HT-29 (cell line): ENCODE data around the gene ADCY6. TPM values are rescaled to one million over a fixed set of nuclear protein-coding genes. Genes with fewer than 3 reads are reported as not detected.

ENCODE experiments used
- DNase-seq: peaks from one replicate; pipeline ENCODE4 v3.0.0-alpha.2; 2015; ENCODE audit warnings: low spot score
- total RNA-seq: library from RNA; depleted of rRNA; stranded (reverse); fragments of >200 nt; shearing (Covaris generic); gene quantifications from 2 replicates; pipeline ENCODE4 v1.2.3, GENCODE V29; 2014

Gene ADCY6
- total RNA-seq, 1 experiment from 2014 or later, result 47.4 TPM

GRCh38 chr12:48783432-48783831, 5.5 kb downstream of the ADCY6 start:
- no peak for DNase-seq

DNA sequence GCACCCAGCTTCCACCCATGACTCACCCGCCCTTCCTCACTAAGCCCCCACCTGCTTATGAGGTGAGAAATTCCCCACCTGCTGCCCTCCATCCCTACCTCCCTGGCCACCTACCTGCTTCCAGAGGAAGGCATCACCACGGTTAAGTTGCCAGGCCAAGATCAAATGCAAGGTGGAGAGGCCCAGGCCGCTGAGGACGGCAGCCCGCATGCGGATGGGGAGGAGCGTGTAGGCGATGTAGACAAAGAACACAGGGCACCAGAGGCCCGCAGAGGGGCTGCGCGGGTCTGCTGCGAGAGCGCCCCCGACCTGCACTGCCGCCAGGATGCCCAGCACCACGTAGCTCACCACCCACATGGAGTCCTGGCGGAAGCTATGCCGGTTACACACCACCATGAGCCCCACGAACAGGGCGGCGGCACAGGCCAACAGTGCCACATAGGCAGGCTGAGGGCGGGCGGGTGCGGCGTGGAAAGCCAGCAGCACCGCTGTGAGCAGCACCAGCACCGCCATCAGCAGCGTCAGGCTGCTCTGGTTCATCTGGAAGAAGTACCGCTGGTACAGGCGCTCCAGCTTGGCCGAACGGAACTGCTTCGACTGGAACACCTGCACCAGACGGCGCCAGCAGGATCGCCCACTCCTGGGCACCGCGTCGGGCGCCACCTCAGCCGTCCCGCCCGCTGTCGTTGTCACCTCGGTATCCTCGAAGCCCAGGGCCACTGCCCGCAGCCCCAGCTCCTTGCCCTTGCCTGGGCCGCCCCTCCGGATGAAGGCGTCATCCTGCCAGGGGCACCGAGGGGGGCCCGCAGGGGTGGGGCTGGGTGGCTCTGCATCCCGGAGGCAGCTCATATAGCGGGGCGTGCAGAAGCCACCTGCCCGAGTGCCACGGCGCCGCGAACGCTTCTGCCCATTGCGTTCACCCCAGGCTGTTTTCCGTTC, 6.2 kb downstream of the ADCY6 start:
- DNase-seq, result no peak

DNA sequence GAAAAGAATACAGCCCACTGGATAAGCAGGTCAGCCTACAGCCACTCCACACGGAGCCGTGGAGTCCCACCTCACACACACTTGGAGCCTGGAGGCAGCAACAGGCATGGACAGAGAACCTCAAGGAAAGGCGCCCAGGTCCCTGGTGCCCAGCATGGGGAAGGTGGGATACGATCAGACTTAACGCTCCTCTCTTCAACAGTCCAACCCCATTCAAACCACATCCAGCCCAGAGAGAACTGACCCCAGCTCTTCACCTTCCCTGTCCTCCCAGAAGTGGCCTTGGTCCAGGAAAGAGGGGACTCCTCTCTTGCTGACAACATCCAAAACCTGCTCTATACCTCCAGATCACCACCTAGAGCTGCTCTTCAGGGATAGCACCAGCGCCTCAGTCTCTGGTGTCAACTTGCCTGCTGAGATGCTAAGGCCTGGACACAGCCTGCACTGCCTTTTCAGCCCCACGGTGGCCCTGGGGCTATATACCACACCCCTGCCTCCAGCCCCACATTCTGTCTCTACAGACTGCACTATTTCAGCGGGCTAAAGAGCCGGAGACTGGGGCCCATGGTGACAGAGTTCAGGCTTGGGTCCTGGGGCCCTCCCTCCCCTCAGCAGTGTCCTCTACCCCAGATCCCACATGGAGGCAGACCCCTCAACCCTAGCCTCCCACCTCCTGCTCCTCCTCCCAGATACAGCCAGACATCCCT, 7.0 kb downstream of the ADCY6 start:
- DNase-seq, result no peak

DNA sequence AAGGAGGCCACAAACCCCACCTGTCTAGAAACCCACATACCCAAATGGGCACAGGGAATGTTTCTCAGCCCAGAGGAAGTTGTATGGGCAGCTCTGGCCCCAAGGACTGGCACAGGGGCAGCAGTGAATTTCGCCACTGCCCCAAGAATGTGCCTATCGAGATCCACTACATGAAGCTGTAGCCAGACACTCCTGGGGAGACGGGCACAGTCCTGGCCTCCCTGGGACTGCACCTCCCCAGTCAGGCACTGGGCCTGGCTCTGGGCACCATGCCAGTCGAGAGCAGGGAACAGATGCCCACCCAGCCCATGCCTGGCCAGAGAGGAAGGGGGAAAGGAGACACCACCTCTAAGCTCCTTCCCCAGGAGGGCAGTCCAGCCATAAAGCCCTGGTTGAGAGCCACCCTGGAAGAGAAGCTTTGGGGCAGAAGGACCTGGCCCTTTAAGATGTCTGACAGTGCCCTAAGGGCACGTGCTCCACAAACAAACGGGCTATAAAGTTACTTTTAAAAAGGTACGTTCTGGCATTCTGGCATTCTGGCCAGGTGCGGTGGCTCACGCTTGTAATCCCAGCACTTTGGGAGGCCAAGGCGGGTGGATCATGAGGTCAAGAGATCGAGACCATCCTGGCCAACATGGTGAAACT, 8.4 kb downstream of the ADCY6 start:
- DNase-seq, result no peak

DNA sequence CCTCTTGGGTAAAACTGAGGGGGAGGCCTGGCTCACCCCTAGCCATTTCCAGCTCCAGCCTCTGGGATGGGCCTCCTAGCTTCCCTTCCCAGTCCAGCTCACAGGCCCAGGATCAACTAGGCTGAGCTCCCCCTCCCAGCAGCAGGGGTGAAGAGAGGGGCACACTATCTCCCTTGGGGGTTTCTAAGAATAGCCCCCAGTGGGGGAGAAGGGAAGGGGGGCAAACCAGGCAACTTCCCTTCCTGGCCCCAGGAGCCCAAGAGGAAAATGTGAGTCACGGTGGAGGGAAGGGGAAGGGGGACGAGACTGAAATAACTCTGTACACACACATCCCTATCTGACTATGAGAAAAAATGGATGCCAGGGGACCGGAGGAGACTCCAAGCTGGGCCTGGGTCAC, 9.0 kb downstream of the ADCY6 start:
- no peak for DNase-seq

DNA sequence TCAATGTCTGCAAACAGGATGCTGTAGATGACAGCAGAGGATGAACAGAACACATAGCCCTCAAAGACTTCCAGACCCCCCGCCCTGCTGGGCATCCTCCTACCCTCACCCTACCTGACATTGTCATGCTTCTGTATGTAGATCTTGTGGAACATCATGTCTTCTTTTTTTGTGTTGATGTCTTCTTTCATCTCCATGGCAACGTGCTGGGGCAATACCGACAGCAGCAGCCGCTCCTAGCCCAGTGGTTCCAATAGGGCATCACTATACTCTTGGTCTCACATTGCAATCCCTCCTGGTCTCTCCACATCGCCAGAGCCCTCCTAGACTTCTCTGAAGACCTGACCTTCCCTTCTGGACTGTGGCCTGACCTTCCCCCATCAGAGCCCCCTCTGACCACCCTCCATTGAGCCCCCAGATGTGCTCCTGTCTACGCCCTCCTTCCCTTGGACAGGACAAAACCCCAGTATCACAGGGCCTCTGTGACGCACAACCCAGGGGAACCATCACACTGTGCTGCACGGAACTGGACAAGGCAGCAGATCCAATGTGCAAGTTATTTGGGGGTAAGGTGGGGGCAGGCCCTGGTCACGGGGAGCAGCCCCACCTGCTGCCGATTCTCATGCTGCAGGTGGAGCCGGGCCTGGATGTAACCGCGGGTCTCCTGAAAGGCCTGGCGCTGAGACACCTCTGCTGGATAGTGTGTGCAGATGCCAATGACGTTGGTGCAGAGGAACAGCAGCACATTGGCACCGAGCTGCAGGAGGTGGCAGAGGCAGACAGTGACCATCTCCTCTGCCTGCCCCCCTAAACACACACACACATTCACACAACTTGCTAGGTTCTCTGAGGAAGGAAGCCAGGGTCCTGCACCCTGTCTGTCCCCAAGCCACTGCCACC, 11.1 kb downstream of the ADCY6 start:
- no peak for DNase-seq

DNA sequence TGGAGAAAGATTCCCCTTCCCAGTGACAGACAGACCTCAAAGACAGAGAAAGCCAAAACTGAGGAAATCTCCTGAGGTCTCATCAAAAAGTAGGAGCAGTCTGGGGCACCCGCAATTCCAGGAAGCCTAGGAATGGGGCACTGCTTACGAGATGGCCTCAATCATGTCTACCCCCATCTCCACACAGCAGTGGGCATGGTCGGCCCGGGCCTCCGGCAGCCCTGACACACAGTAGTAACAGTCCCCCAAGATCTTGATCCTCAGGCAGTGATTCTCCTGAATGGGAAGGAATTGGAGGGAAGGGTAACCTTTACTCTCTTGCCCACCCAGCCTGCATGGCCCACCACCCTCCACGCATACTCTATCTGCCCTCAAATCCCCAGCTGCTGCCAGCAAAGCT, 11.9 kb downstream of the ADCY6 start:
- no peak for DNase-seq

DNA sequence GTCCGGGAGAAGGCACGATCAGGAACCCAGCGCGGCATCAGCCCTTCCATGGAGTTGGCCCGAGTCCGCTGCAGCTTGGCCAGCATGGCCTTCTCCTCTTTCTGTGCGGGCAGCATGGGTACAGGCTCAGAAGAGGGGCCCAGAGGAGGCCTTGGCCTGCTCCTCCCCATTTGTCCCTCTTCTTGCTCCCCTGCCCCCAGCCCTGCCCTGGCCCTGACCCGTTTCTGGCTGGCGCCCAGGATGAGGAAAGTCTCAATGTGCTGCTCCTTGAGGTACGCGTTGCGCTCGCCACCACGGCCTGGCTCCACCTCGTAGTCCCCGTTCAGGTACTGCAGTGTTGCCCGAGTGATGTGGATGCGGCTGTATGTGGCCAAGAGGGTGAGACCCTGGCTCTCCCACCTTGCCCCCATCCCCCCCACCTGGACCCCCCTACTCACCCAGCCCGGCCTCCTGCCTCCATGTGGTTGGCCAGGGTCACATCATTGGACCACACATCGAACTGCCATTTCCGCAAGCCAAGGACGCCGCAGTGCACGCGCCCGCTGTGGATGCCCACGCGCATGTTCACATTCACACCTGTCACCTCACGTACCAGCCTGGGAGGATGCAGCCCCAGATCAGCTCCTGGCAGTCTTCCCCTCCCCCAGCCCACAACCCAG, 12.8 kb downstream of the ADCY6 start:
- no peak for DNase-seq

GRCh38 chr12:48775299-48775698, 13.6 kb downstream of the ADCY6 start:
- DNase-seq, result no peak

DNA sequence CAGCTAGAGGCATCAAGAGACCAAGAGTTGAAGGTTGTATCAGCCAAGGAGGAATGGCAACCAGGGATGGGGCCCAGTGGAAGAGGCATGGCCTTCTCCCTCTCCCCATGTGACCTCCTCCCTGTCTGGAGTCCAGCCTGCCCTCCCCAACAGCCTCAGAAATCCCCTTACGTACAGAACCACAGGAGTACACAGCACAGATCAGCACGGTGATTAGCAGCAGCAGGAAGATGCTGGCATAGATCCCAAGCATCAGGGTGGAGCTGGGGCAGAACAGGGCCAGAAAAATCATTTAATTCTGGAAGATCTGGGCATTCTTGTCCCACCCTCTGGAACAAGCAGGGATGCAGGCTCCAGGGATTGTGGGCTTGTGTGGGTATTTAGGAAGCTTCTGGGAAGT, 14.4 kb downstream of the ADCY6 start:
- no peak for DNase-seq

DNA sequence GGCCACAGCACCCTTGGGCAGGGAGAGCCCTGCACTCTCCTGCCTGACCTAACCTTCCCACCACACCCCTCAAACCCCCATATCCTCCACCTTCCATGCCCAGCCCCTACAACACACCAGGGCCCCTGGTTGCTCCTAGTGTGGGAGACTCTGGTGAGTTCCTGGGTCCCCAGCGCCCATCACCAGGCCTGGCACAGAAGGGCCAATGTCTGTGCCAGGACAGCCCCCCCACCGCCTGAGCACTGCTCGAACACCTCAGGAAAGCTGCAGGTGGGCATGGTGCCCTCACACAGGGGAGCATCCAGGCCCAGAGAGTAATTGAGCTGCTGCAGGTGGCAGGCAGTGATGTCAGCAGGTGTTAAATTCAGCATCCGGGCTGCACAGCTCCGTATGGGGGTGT, 15.2 kb downstream of the ADCY6 start:
- no peak for DNase-seq

- DNase-seq, result no peak
These were observed 17.2 kb downstream of the ADCY6 start for GRCh38 chr12:48771588-48772112.

GRCh38 chr12:48770756-48771155, 18.1 kb downstream of the ADCY6 start:
- DNase-seq, result no peak

DNA sequence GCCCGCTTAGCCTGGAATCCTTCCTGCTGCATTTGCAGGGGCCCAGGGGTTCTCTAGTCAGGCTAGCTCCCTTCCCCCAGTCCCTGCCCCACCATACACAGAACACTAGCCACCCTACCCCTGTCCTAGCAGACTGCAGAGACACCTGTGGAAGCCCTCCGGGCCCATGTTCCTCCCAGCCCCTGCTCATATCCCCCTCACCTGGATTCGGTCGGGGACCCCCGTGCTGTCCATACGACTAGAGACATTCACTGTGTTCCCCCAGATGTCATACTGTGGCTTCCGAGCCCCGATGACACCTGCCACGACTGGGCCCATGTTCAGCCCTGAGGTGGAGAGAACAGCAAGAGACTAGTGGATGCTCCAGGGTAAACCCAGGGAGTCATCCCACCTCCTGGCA, 20.2 kb downstream of the ADCY6 start:
- DNase-seq, result no peak

- DNase-seq, result no peak
These were observed 20.7 kb downstream of the ADCY6 start for GRCh38 chr12:48768147-48768546.

GRCh38 chr12:48767521-48767920, 21.4 kb downstream of the ADCY6 start:
- DNase-seq, result no peak

- no peak for DNase-seq
These were observed 21.8 kb downstream of the ADCY6 start for GRCh38 chr12:48767047-48767446.

GRCh38 chr12:48765753-48766162, 23.1 kb downstream of the ADCY6 start:
- DNase-seq, result no peak

- peak; percentile 31 for DNase-seq
These were observed 24.4 kb downstream of the ADCY6 start for GRCh38 chr12:48764521-48764920.

DNA sequence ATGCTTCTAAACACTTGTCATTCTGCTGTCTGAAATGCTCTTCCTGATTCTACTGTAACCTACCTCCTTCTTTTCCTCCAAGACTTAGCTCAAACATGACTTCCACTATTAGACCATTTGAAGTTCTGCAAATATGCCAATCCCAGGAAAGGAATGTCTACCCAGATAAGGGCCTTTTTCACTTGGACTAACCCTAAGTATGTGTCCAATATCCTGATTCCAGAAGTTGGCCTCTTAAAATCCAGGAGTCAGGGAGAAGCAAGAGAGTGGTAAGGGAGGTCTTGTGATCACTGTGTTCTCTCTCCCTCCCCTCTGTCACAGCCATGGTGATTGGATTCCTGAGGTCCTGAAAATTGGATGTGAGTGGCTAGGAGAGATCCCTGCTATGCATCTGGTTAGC, 30.2 kb downstream of the ADCY6 start:
- DNase-seq, result no peak

DNA sequence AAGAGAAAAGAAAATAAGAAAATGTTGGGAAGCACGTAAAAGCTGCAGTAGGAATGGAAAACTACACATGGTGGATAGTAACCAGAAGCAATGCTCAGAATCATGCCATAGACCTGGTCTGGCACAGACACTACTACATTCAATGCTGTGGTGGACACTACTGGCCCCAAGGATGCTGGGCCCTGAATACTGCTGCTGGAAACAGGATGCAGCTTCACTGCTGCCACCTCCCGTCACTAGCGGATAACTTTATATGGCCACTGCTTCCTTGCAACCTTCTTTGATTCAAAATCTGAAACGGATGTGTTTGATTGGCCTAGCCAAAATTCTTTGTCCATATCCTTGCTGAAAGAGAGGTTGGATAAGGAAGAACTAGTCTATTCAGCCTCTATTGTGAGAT, 30.7 kb downstream of the ADCY6 start:
- peak; percentile 42 for DNase-seq
